BE2C (cell line): ENCODE results near the gene OTOP2. TPM values are rescaled to one million over a fixed set of nuclear protein-coding genes. Genes with fewer than 3 reads are reported as not detected.

Source experiments
- DNase-seq: peaks from one replicate; pipeline ENCODE4 v3.0.0-alpha.2; 2020
- H3K27me3 ChIP-seq: fragments of 250-450 bp; sonication (Bioruptor Pico); 2 replicates; pipeline ENCODE4 v1.5.1; 2020; ENCODE audit warnings: mild to moderate bottlenecking
- H3K36me3 ChIP-seq: fragments of 250-450 bp; sonication (Bioruptor Pico); 2 replicates; pipeline ENCODE4 v1.5.1; 2020; ENCODE audit warnings: mild to moderate bottlenecking
- H3K4me1 ChIP-seq: fragments of 250-450 bp; sonication (Bioruptor Pico); 2 replicates; pipeline ENCODE4 v1.5.1; 2020
- H3K4me3 ChIP-seq: 2 replicates; pipeline ENCODE4 v1.5.1; 2011; ENCODE audit warnings: low read depth, low read length
- H3K9me3 ChIP-seq: fragments of 250-450 bp; sonication (Bioruptor Pico); 2 replicates; pipeline ENCODE4 v1.5.1; 2020
- CTCF ChIP-seq: IDR thresholded peaks from 2 replicates; pipeline ENCODE4 v1.5.1; 2012; ENCODE audit warnings: mild to moderate bottlenecking, low read depth, low read length
- polyA plus RNA-seq: library from polyadenylated mRNA; unstranded; fragments of >200 nt; gene quantifications from one replicate; pipeline ENCODE4 v1.2.1, GENCODE V29; 2012; ENCODE audit warnings: low read depth, missing spikeins; ENCODE audit not compliant: insufficient read length, insufficient read depth

The OTOP2 gene
- not detected for polyA plus RNA-seq

GRCh38 chr17:74924250-74924948, at the start of gene OTOP2:
TSS of gene OTOP2 (plus strand) at chr17:74924273. CDS start at chr17:74924633, 360 bp downstream.
- no peaks in the 10 kb centered on the region for H3K4me1 ChIP-seq
- no peak for DNase-seq
- H3K27me3 ChIP-seq, result peaks cover 52% of the 10 kb centered on the region
- no peak within 1 kb of the TSS for H3K4me3 ChIP-seq
- no peak for TF ChIP-seq CTCF
- H3K36me3 ChIP-seq, result no peaks in the 10 kb centered on the region
- no peaks in the 10 kb centered on the region for H3K9me3 ChIP-seq

GRCh38 chr17:74874615-74875037, 49.4 kb upstream of the OTOP2 start:
- no peak for TF ChIP-seq CTCF
- Histone ChIP-seq H3K4me1 (peaks cover 4% of the 10 kb centered on the region), H3K4me3 (no peak overlapping the region), H3K9me3 (no peaks in the 10 kb centered on the region), H3K27me3 (no peaks in the 10 kb centered on the region), H3K36me3 (no peaks in the 10 kb centered on the region)
- DNase-seq, result no peak

GRCh38 chr17:74875155-74875976, 48.7 kb upstream of the OTOP2 start:
- no peak for DNase-seq
- no peak overlapping the region for H3K4me3 ChIP-seq
- no peak for TF ChIP-seq CTCF
- no peaks in the 10 kb centered on the region for H3K36me3 ChIP-seq
- H3K9me3 ChIP-seq, result no peaks in the 10 kb centered on the region
- peaks cover 4% of the 10 kb centered on the region for H3K4me1 ChIP-seq
- no peaks in the 10 kb centered on the region for H3K27me3 ChIP-seq

GRCh38 chr17:74875977-74876593, 48.0 kb upstream of the OTOP2 start:
- H3K9me3 ChIP-seq, result no peaks in the 10 kb centered on the region
- H3K36me3 ChIP-seq, result no peaks in the 10 kb centered on the region
- no peak for TF ChIP-seq CTCF
- no peak overlapping the region for H3K4me3 ChIP-seq
- DNase-seq, result no peak
- H3K4me1 ChIP-seq, result peaks cover 4% of the 10 kb centered on the region
- no peaks in the 10 kb centered on the region; the same call in 1 of the 2 replicates for H3K27me3 ChIP-seq

GRCh38 chr17:74877592-74878548, 46.2 kb upstream of the OTOP2 start:
- H3K9me3 ChIP-seq, result no peaks in the 10 kb centered on the region
- H3K27me3 ChIP-seq, result no peaks in the 10 kb centered on the region; the same call in 1 of the 2 replicates
- DNase-seq, result no peak
- TF ChIP-seq CTCF, result no peak
- no peak overlapping the region for H3K4me3 ChIP-seq
- H3K36me3 ChIP-seq, result no peaks in the 10 kb centered on the region
- no peaks in the 10 kb centered on the region for H3K4me1 ChIP-seq
